GM12891 (cell line): Measurements from ENCODE around the gene IQCE.

Experiments used
- POLR2A ChIP-seq: IDR thresholded peaks from 2 replicates; pipeline ENCODE4 v1.6.1; 2011; ENCODE audit warnings: low read depth, low read length, control low read depth
- POLR2AphosphoS5 ChIP-seq: IDR thresholded peaks from 2 replicates; pipeline ENCODE4 v1.6.1; 2011; ENCODE audit warnings: low read depth, low read length, control low read depth
- SPI1 ChIP-seq: IDR thresholded peaks from 2 replicates; pipeline ENCODE4 v1.6.1; 2011; ENCODE audit warnings: low read depth, low read length, control low read depth
- TAF1 ChIP-seq: IDR thresholded peaks from 2 replicates; pipeline ENCODE4 v1.6.1; 2011; ENCODE audit warnings: low read depth, low read length, control low read depth

DNA sequence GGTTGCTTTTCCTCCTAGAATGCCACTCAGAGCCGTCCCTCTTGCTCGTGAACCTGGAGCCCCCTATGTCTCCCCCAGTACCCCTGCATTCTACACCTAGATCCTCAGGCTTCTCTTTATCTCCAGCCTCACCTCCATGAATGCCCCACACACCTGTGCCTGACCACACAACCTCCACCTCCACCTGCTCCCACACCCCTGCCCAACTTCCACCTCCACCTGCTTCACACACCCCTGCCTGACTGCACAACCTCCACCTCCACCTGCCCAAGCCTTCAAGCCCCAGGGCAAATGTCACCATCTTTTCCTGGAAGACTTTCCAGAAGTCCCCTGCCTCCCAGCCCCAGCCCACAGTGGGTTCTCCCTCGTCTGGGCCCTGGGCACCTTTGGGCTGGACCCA is 46.1 kb upstream of the IQCE start:
- TF ChIP-seq POLR2AphosphoS5 (no peak), POLR2A (no peak), SPI1 (no peak), TAF1 (no peak)
